ENCODE measurements around the gene HYLS1. TPM values are rescaled to one million over a fixed set of nuclear protein-coding genes. Genes with fewer than 3 reads are reported as not detected.
"Not testable (repeated sequence)": the region's sequence is repeated elsewhere in the genome, so short reads cannot be mapped to it uniquely, and the experiment has no call there.

Gene HYLS1
- total RNA-seq, 1 experiment from 2014 or later: 18.0 TPM

DNA sequence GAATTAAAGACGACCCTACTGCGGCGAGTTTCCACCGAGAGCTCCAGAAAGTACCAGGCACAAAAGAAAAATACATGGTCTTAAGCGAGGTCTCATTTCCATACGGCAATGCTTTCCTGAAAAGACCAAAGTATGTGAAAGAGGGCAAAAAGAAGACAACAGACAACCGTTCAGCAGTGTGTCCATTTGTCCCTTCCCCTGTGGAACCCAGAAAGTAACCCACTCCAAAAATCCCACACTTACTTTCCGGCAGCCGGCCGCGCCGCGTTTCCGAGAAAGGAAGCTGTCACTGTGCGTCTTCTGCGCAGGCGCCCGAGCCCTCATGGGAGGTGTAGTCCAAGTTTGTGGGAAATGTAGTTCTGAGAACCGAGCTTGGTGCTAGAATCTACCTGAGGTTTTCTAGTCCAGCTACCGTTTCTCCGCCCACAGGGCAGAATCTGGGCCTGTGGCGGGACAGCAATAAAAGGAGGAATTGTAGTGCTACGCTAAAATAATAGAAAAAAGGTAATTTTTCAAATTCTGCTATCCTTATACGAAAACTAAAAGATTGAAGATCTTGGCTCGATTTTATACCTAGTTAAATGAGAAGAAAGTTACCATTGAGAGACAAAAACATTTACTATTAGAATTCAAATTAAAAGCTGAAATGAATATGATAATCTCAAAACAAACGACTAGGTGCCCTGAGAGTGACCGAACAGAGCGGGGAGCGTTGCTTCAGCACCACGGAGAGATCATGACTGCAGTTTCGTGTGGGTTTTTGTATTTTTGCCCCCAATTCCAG is 15.7 kb downstream of the HYLS1 start, which contains the start of gene PUS3:
TSS of gene PUS3 (minus strand) at position 280 of the 784 bp plus-strand sequence. CDS start 6,922 bp downstream, outside the sequence.
- DNase-seq (ENCODE audit: low read depth): peak; percentile 77

- DNase-seq (ENCODE audit: low read depth): no peak
These were observed 16.5 kb downstream of the HYLS1 start, which contains the start of gene DDX25 for GRCh38 chr11:125903711-125904659. DDX25 (plus strand) TSS chr11:125904508; CDS start chr11:125904518, 10 bp downstream.

- no peak for DNase-seq (ENCODE audit: low read depth)
These were observed 17.2 kb downstream of the HYLS1 start for GRCh38 chr11:125904678-125905077.

GRCh38 chr11:125910226-125910849 is 22.9 kb downstream of the HYLS1 start:
- no peak for DNase-seq (ENCODE audit: low read depth)

DNA sequence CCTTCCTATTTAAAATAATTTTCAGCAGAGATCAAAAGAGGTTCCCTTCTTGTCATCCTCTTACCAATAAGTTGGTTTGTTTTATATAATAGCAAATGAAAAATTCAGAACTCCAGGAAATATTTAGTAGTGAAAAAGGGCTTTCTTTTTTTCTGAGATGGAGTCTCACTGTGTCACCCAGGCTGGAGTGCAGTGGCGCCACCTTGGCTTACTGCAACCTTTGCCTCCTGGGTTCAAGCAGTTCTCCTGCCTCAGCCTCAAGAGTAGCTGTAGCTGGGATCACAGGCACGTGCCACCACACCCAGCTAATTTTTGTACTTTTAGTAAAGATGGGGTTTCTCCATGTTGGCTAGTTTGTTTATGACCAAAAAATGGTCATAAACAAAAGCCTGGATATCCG is 27.1 kb downstream of the HYLS1 start:
- not testable (repeated sequence) for DNase-seq (ENCODE audit: low read depth)

- no peak for DNase-seq (ENCODE audit: low read depth)
These were observed 29.3 kb downstream of the HYLS1 start for GRCh38 chr11:125916683-125917347.

- DNase-seq (ENCODE audit: low read depth): peak; percentile 19
These were observed 30.8 kb downstream of the HYLS1 start for GRCh38 chr11:125918140-125918840.

GRCh38 chr11:125921042-125921441 is 33.6 kb downstream of the HYLS1 start:
- DNase-seq (ENCODE audit: low read depth): no peak

DNA sequence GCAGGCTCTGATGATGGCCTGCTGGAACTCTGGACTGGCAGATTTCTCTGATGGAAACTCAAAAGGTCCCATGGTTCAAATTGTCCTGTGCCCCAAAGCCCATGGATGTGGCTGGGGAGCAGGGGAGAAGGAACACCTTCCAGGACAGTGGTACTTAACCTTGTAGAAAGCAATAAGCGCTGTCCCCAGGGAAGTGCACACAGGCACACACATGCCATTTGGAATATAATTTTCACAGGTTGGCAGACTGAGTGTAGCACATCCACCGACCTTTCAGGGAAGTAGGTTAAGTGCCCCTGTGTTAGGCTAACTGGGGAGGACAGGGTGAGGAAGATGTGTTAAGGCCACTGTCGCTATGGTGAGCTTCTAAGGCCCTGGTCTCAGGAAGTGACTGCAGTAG is 34.7 kb downstream of the HYLS1 start:
- no peak for DNase-seq (ENCODE audit: low read depth)

- peak; percentile 68 for DNase-seq (ENCODE audit: low read depth)
These were observed 35.6 kb downstream of the HYLS1 start for GRCh38 chr11:125923012-125923579.

DNA sequence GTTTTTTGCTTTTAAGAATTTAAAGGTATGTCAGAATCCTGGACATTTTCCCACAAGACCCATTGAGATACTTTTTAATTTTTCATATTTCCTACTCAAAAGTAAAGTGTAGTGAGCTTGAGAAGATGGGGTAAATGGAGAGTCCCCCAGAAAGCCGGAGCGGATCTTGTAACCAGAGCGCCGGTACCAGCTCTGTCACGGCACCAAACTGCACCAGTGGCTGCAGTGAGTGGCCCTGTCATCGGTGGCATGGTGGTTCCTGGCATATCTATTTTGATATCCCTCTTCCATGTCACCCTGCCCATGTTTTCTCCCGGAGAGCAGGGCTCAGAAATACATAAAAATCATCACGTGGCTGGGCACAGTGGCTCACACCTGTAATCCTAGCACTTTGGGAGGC is 36.2 kb downstream of the HYLS1 start:
- DNase-seq (ENCODE audit: low read depth): no peak

GRCh38 chr11:125924384-125925007 is 37.0 kb downstream of the HYLS1 start:
- DNase-seq (ENCODE audit: low read depth): no peak

GRCh38 chr11:125925247-125925740 is 37.8 kb downstream of the HYLS1 start:
- no peak for DNase-seq (ENCODE audit: low read depth)

DNA sequence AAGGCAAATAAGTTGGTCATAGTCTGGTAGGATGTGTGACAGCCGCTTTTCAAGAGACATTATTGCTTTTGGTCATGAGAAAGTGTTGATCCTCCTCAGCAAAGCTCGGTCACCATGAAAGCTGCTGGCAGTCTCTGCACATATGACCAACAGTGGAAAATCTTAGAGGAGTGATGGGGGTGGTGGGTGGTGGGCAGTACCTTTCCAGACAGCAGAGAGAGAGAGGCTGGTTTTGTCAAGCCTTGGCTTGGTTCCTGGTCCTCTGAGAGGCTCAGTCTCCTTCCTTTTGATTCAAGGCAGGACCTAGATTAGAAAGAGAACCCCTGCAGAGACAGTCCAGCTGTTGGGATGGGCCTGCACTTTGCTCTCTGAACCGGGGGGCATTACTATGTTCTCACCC is 38.3 kb downstream of the HYLS1 start:
- DNase-seq (ENCODE audit: low read depth): no peak

DNA sequence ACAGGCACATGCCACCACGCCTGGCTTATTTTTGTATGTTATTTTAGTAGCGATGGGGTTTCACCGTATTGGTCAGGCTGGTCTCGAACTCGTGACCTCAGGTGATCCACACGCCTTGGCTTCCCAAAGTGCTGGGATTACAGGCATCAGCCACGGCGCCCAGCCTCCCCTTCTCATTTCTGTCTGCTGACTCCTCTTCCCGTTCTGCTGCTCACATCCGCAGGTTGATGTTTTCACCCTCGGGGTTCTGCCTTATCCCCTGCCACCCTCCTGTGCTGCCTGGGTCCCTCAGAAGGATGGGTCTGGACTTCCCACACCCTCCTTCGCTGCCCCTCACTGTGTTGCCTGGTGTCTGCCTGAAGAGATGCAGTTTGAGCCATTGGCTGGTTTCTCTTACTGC is 39.2 kb downstream of the HYLS1 start:
- DNase-seq (ENCODE audit: low read depth): no peak

DNA sequence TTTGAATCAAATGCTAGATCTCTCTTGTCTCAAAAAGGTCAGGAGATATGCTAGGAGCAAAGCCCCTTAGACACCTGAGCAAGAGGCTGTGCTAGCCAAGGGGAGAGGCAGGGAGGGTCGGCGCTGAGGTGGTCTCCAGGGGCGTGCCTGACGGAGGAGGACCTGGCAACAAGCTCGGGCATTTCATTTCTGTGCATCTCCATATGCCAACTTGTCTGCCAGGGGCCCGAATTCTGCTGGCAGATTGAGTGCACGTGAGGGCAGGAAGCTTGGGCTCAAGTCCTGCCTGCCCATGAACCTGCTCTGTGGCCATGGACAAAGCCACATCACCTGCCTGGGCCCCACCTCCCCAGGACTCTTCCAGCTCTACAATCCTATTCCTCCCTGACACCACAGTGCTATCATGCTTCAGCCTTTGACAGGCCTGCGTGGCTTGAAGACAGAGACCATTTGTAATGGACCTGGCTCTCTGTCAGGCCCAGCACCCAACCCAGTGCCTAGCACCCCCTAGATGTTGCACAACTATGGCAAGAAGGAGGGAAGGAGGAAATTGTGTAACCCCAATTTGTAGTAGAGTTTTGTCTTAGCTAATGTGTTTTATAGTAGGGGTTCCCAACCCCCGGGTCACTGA is 42.1 kb downstream of the HYLS1 start:
- no peak for DNase-seq (ENCODE audit: low read depth)

- no peak for DNase-seq (ENCODE audit: low read depth)
These were observed 42.6 kb downstream of the HYLS1 start for GRCh38 chr11:125930076-125930450.

DNA sequence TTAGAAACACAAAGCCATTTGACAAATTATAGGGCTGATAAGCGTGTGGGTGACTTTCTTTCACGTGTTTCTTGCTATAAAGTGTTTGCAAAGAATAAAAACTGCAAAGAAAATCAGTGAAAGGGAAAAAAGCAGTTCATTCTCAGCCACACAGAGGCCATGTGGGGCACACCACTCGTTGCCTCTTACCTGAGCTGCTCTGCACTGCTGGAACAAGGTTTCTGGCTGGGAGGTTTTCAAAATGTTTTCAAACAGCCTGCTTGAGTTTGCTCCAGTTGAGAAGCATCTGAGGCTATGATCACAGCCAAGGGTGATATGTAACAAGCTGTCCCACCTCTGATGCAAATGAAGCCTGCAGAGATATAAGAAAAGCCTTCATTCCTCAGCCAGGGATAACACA is 43.6 kb downstream of the HYLS1 start:
- DNase-seq (ENCODE audit: low read depth): no peak

- DNase-seq (ENCODE audit: low read depth): no peak
These were observed 44.2 kb downstream of the HYLS1 start for GRCh38 chr11:125931668-125932067.
